Liver (tissue), 9 donors: Measurements from ENCODE around the gene ZNF282. TPM values are rescaled to one million over a fixed set of nuclear protein-coding genes. Genes with fewer than 3 reads are reported as not detected.
A peak's percentile ranks its signal among the peaks of the same experiment; 100 is the strongest.

Experiments used
- DNase-seq: peaks from one replicate; pipeline ENCODE4 v3.0.0-alpha.2; 2017; ENCODE audit warnings: low spot score
- H3K27ac ChIP-seq, 2 donors: one replicate each; pipeline ENCODE4 v1.7.0; 2013; ENCODE audit warnings: inconsistent platforms in 2 of 2, low read length in 2 of 2, control low read depth in 1 of 2, low read depth in 1 of 2, mild to moderate bottlenecking in 1 of 2
- H3K27me3 ChIP-seq, 4 donors: one replicate each; pipeline versions ENCODE4 v1.6.1 to v1.7.0; 2013; ENCODE audit warnings: low read length in 3 of 4, inconsistent platforms in 1 of 4, mild to moderate bottlenecking in 1 of 4, moderate library complexity in 1 of 4; ENCODE audit not compliant: control insufficient read depth in 4 of 4, insufficient read depth in 4 of 4
- H3K36me3 ChIP-seq, 4 donors: one replicate each; pipeline versions ENCODE4 v1.6.1 to v1.7.0; 2013; ENCODE audit warnings: low read length in 3 of 4, mild to moderate bottlenecking in 3 of 4, low read depth in 1 of 4, moderate library complexity in 1 of 4; ENCODE audit not compliant: control insufficient read depth in 4 of 4, insufficient read depth in 3 of 4
- H3K4me1 ChIP-seq, 4 donors: one replicate each; pipeline versions ENCODE4 v1.6.1 to v1.7.0; 2013; ENCODE audit warnings: low read length in 3 of 4, mild to moderate bottlenecking in 3 of 4, moderate library complexity in 1 of 4; ENCODE audit not compliant: control insufficient read depth in 4 of 4, insufficient read depth in 4 of 4
- H3K4me3 ChIP-seq, 3 donors: one replicate each; pipeline versions ENCODE4 v1.6.1 to v1.7.0; 2013; ENCODE audit warnings: low read length in 3 of 3, control low read depth in 1 of 3, low read depth in 1 of 3, mild to moderate bottlenecking in 1 of 3
- H3K9ac ChIP-seq, 2 donors: one replicate each; pipeline ENCODE4 v1.7.0; 2013; ENCODE audit warnings: low read length in 2 of 2, mild to moderate bottlenecking in 2 of 2, moderate library complexity in 2 of 2, control low read depth in 1 of 2, low read depth in 1 of 2
- H3K9me3 ChIP-seq, 4 donors: one replicate each; pipeline versions ENCODE4 v1.6.1 to v1.7.0; 2013; ENCODE audit warnings: low read length in 3 of 4; ENCODE audit not compliant: control insufficient read depth in 4 of 4
- CTCF ChIP-seq: fragments of 150-350 bp; IDR thresholded peaks from 2 replicates; pipeline ENCODE4 v1.5.1; 2017; ENCODE audit warnings: improper control_type of control experiment, low read depth, low read length; ENCODE audit not compliant: missing input control
- EGR1 ChIP-seq, 2 donors: IDR thresholded peaks; 2 replicates each; pipeline ENCODE4 v1.6.1; 2016 to 2018; ENCODE audit warnings: antibody characterized with exemption in 2 of 2, low read depth in 2 of 2
- FOXA2 ChIP-seq: IDR thresholded peaks from 2 replicates; pipeline ENCODE4 v1.6.1; 2016; ENCODE audit warnings: antibody characterized with exemption
- GABPA ChIP-seq, 2 donors: IDR thresholded peaks in 1 of 2; conservative IDR thresholded peaks in 1 of 2; 2 replicates each; pipeline ENCODE4 v1.6.1; 2016; ENCODE audit warnings: antibody characterized with exemption in 2 of 2, mild to moderate bottlenecking in 1 of 2, moderate library complexity in 1 of 2
- NR2F2 ChIP-seq: IDR thresholded peaks from 2 replicates; pipeline ENCODE4 v1.6.1; 2016; ENCODE audit warnings: antibody characterized with exemption
- RAD21 ChIP-seq, 2 donors: IDR thresholded peaks; 2 replicates each; pipeline ENCODE4 v1.6.1; 2016; ENCODE audit warnings: antibody characterized with exemption in 2 of 2, mild to moderate bottlenecking in 2 of 2
- REST ChIP-seq: IDR thresholded peaks from 2 replicates; pipeline ENCODE4 v1.6.1; 2016; ENCODE audit warnings: antibody characterized with exemption, mild to moderate bottlenecking
- RXRA ChIP-seq, 2 donors: IDR thresholded peaks; 2 replicates each; pipeline ENCODE4 v1.6.1; 2017 to 2018; ENCODE audit warnings: antibody characterized with exemption in 2 of 2, mild to moderate bottlenecking in 1 of 2
- SP1 ChIP-seq: IDR thresholded peaks from 2 replicates; pipeline ENCODE4 v1.6.1; 2018; ENCODE audit warnings: antibody characterized with exemption, mild to moderate bottlenecking
- WGBS: extraction: QIAGEN DNeasy Blood & Tissue Kit; methylation state at CpG from one replicate; pipeline ENCODE4 v1.1.7; 2013; 5-methylcytosine and 5-hydroxymethylcytosine counted together
- polyA plus RNA-seq, 2 donors: library from polyadenylated mRNA; stranded (reverse) in 1 of 2; unstranded in 1 of 2; fragments of 200-250 nt in 1 of 2; fragments of >200 nt in 1 of 2; fragmentation: Nextera tagmentation in 1 of 2; extraction: Ambion mirVana in 1 of 2; gene quantifications; one replicate each; pipeline versions ENCODE4 v1.2.1 to v1.2.3, GENCODE V29; 2013 to 2015
- total RNA-seq, 2 donors: library from RNA; depleted of rRNA; stranded (reverse); fragments of >200 nt; gene quantifications; one replicate each; pipeline ENCODE4 v1.2.3, GENCODE V29; 2014
- donor health status: healthy.
- donor health status: healthy.
- donor health status: healthy.
- donor health status: healthy.
- donor health status: healthy.

Gene ZNF282
- total and polyA plus RNA-seq, 4 donors: 2.0 to 78.6 (median 13.1) TPM

- H3K4me1 ChIP-seq: peaks cover 0 to 8% (median 4%) of the 10 kb centered on the region in 4 donors
- no peak overlapping the region for H3K27ac ChIP-seq
- H3K9me3 ChIP-seq: no peaks in the 10 kb centered on the region
- DNase-seq: no peak
- TF ChIP-seq FOXA2 (no peak), GABPA (IDR thresholded peaks at IDR 0.05 in 1 of 2, conservative IDR thresholded peaks at IDR 0.05 in 1 of 2) (no peak), NR2F2 (no peak)
- no peaks in the 10 kb centered on the region for H3K27me3 ChIP-seq
- no peak overlapping the region for H3K4me3 ChIP-seq
- no peak overlapping the region for H3K9ac ChIP-seq
- 95% methylated on average over 2 of the region's 2 CpGs for WGBS
- peaks cover 4 to 35% (median 25%) of the 10 kb centered on the region in 4 donors for H3K36me3 ChIP-seq
These were observed 61.8 kb downstream of the ZNF282 start for GRCh38 chr7:149257146-149257545.

- TF ChIP-seq REST: no peak
- peak in 1 of 2 donors; percentile 30 for TF ChIP-seq EGR1 (IDR thresholded peaks at IDR 0.05; ENCODE audit: low read depth in 2 of 2)
- H3K27ac ChIP-seq: peak overlapping the region; percentile 70
- peaks cover 0 to 13% (median 9%) of the 10 kb centered on the region in 4 donors for H3K4me1 ChIP-seq
- DNase-seq: no peak
- WGBS: 9% methylated on average over 16 of the region's 16 CpGs
- H3K4me3 ChIP-seq: peak overlapping the region; percentile 23 to 77 (median 40)
- H3K9ac ChIP-seq: peak overlapping the region in 1 of 2 donors; percentile 81
- no peaks in the 10 kb centered on the region for H3K27me3 ChIP-seq
- peaks cover under 1 to 5% (median 4%) of the 10 kb centered on the region in 4 donors for H3K36me3 ChIP-seq
- no peaks in the 10 kb centered on the region for H3K9me3 ChIP-seq
These were observed 66.0 kb downstream of the ZNF282 start for GRCh38 chr7:149261316-149261828.

GRCh38 chr7:149261829-149262617, 66.7 kb downstream of the ZNF282 start, which contains the start of gene ZNF783:
Gene ZNF783, plus strand, starts transcription at chr7:149262196. Its CDS starts 138 bp downstream, at chr7:149262334.
- peak; percentile 84 for DNase-seq
- no peaks in the 10 kb centered on the region for H3K27me3 ChIP-seq
- H3K4me3 ChIP-seq: peak within 1 kb of the TSS; percentile 23 to 77 (median 40)
- WGBS: 1% methylated on average over 115 of the region's 115 CpGs
- peaks cover 5 to 11% (median 8%) of the 10 kb centered on the region in 4 donors for H3K36me3 ChIP-seq
- H3K9ac ChIP-seq: peak within 1 kb of the TSS in 1 of 2 donors; percentile 81
- peak; percentile 23 to 58 for TF ChIP-seq RAD21 (IDR thresholded peaks at IDR 0.05)
- peak; percentile 81 for TF ChIP-seq CTCF
- peak; percentile 12 for TF ChIP-seq SP1
- TF ChIP-seq REST: no peak
- TF ChIP-seq RXRA (IDR thresholded peaks at IDR 0.05): no peak
- peak within 1 kb of the TSS; percentile 70 for H3K27ac ChIP-seq
- no peaks in the 10 kb centered on the region for H3K9me3 ChIP-seq
- peaks cover 0 to 13% (median 9%) of the 10 kb centered on the region in 4 donors for H3K4me1 ChIP-seq
